22Rv1 (cell line): ENCODE results near the gene NDUFA13.

Experiments
- H3K27ac ChIP-seq: fragments of 450-650 bp; 2 replicates; pipeline ENCODE4 v1.5.1; 2017
- ZFX ChIP-seq: fragments of 450-650 bp; IDR thresholded peaks from 2 replicates; pipeline ENCODE4 v1.6.1; 2017; ENCODE audit warnings: antibody characterized with exemption, borderline replicate concordance
- TF ChIP-seq, protein P1 (sequence below): fragments of 450-650 bp; IDR thresholded peaks from 2 replicates; pipeline ENCODE4 v1.5.1; 2017; ENCODE audit warnings: mild to moderate bottlenecking

NDUFA13 gene

DNA sequence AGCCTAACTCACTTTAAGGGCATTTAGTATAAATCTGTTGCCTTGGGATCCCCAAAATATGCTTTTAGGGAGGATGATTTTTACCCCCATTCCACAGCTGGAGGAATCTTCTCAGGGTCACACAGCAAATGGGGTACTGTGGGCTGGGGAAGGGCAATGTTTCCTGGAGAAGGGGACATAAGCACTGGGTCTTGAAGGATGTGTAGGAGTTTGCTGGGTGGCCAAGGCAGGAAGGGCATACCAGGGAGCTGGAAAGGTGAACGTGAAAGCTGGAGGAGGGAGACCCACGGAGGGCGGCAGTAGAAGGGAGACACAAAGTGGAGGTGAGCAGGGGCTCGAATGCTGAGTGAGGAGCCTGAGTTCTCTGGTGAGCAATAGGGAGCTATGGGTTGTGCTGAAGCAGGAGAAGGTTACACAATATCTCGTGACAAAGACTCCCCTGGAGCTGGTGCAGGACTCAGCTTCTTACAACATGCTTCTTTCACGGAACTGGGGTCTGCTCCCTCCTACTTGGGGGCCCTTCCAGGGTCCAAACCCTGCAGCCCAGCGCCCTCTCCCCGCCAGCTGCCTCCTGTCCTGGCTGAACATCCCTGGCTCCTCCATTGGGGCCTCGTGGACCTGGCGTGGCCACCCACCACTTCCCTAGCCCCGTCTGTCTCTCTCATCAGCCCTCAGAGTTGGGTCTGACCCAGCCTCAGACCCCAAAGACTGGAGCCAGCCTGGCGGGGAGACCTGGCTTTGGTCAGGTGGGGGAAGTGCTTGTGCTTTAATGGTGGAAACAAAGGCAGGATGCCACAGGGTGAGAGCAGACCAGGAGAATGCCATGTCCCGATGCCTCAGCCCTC, 33.1 kb downstream of the NDUFA13 start:
- H3K27ac ChIP-seq, result no peak overlapping the region
- no peak for TF ChIP-seq ZFX
- TF ChIP-seq, protein P1, sequence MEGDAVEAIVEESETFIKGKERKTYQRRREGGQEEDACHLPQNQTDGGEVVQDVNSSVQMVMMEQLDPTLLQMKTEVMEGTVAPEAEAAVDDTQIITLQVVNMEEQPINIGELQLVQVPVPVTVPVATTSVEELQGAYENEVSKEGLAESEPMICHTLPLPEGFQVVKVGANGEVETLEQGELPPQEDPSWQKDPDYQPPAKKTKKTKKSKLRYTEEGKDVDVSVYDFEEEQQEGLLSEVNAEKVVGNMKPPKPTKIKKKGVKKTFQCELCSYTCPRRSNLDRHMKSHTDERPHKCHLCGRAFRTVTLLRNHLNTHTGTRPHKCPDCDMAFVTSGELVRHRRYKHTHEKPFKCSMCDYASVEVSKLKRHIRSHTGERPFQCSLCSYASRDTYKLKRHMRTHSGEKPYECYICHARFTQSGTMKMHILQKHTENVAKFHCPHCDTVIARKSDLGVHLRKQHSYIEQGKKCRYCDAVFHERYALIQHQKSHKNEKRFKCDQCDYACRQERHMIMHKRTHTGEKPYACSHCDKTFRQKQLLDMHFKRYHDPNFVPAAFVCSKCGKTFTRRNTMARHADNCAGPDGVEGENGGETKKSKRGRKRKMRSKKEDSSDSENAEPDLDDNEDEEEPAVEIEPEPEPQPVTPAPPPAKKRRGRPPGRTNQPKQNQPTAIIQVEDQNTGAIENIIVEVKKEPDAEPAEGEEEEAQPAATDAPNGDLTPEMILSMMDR, result no peak

DNA sequence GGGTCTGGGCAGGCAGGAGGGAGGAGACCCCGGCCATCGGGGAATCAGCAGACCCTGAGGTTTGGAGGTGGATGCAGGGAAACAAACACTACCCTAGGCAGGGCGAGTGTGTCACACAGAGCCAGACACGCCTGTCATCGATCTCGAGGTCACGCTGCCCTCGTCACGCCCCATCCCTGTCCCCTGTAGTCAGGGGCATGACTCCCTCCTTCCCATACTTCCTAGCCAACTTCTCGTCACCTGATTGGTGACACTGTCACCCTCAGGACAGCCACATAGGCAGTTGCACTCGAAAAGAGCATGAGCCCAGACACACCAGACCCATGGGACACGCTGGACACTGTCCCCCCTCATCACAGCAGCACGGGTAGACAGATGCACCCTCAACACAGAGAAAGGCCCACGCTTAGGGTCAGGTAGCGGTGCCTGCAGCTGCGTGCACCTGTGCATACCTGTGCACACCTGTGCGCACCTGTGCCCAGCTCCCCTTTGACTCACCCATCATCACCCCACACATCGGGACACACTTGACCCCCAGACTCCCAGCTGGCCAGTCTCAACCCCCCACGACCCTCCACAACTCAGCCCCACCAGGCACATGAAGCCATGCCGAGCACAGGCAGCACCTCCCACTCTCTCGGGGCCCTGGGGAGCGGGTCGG, 33.9 kb downstream of the NDUFA13 start:
- H3K27ac ChIP-seq, result no peak overlapping the region
- TF ChIP-seq, protein P1, result no peak
- no peak for TF ChIP-seq ZFX

DNA sequence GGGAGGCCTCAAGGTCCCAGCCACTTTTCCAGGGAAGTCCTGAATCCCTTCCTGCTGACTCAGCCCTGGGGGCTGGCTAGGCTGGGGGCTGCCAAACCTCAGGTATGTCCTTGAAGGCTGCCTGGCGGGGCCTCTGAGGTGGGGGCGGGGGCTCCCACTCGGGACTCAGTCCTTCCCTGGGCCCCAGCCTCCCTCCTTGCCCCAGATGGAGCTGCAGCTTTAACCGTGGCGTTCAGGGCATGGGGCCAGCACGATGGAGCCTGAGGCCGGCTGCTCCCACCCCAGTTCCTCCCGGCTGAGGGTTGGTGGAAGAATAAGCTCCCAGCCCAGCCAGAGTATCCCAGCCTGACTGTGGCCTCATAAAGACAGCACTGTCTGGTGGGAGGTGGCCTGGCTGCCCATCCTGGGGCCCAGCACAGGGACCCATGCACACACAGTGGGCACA, 34.5 kb downstream of the NDUFA13 start:
- H3K27ac ChIP-seq, result no peak overlapping the region
- no peak for TF ChIP-seq ZFX
- TF ChIP-seq, protein P1, result no peak

DNA sequence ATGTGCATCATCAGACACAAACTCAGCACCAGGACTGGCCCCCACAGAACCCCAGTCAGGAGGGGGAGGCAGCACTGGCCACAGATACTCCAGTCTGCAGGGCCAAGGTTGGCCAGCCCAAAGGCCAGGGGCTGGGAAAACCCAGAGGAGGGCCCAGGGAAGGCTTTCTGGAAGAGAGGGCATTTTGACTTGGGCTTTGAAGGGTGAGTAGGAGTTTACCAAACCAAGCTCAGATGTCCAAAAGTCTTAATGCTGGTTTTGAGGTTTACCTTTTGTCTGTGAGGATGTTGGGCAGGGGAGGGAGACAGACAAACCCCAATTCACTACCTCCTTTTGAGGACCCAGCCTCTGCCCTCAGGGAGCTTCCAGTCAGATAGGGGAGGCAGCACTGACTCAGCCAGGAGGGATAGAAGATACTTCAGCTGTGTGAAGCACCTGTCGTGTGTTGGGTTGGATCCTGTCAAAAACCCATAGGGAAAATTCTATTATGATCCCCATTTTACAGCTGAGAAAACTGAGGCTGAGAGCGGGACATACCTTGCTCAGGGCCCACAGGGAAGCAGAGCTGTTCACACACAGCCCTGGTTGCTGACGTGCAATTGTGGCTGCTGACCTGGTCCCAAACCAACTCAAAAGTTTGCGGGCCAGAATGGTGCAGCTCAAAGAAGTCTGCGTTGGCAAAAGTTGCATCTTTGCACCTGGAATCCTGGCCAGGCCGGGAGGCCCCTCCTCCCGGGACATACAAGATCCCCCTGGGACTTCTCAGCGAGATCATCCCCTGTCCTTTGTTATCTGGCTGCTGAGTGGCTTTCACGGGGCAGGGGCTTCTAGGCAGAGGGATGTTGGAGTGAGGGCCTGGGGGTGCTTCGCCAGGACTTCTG, 35.2 kb downstream of the NDUFA13 start:
- no peak overlapping the region for H3K27ac ChIP-seq
- TF ChIP-seq, protein P1, result no peak
- TF ChIP-seq ZFX, result no peak

DNA sequence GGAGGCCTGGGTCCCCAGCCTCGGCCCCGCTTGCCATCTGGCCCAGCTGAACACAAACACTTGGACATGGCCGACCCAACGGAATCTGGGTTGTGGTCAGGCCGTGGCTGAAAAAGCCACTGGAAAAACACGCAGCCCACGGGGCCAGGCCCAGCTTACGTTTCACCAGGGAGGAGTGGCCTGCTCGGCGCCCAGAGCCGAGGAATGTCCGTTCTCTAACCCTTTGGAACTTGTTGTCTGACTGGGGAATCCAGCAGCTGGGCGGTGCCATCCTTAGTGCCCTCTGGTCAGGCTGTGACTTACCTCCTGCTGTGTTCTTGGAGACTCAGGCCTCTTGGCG, 35.8 kb downstream of the NDUFA13 start:
- no peak for TF ChIP-seq ZFX
- TF ChIP-seq, protein P1, result no peak
- H3K27ac ChIP-seq, result no peak overlapping the region

DNA sequence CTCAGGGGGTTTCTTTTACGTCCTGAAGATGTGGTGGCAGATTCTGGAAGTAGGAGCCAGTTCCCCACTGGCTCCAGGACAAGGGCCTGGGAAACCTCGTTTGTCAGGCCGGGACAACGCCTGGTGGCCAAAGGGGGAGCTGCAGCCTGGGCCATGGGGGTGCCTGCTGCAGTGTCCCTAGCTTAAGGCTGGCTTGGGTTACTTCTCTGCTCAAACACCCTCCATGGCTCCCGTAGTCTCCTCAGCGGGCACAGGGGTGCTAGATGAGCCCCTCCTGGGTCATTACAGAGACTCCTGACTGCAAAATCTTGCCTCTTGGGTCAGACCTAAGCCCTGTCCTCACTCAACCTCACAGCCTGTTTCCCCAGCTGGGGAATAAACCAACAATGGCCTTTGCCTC, 36.8 kb downstream of the NDUFA13 start:
- TF ChIP-seq, protein P1, result peak; percentile 34; the same call in 1 of the 2 replicates
- no peak for TF ChIP-seq ZFX
- H3K27ac ChIP-seq, result no peak overlapping the region
